Spleen (tissue), 11 donors: ENCODE measurements around the gene NACAD. TPM values are rescaled to one million over a fixed set of nuclear protein-coding genes. Genes with fewer than 3 reads are reported as not detected.

Experiments
- DNase-seq: peaks from one replicate; pipeline ENCODE4 v3.0.0-alpha.2; 2020
- H3K27ac ChIP-seq, 8 donors: fragments of 200-600 bp; sonication (generic) in 7 of 8; 1 replicate in 4 of 8; 2 replicates in 4 of 8; pipeline versions ENCODE4 v1.5.0 to v1.8.0; 2016 to 2021; ENCODE audit warnings: inconsistent platforms in 4 of 8, mild to moderate bottlenecking in 4 of 8, moderate library complexity in 1 of 8
- H3K27me3 ChIP-seq, 7 donors: fragments of 200-600 bp; sonication (generic) in 6 of 7; replicated peaks in 1 of 7; 1 replicate in 4 of 7; 2 replicates in 3 of 7; pipeline versions ENCODE4 v1.5.0 to v1.8.0; 2016 to 2021; ENCODE audit warnings: inconsistent platforms in 3 of 7, mild to moderate bottlenecking in 1 of 7
- H3K36me3 ChIP-seq, 6 donors: fragments of 200-600 bp; sonication (generic) in 5 of 6; 1 replicate in 4 of 6; 2 replicates in 2 of 6; pipeline versions ENCODE4 v1.5.0 to v1.8.0; 2016 to 2021; ENCODE audit warnings: inconsistent platforms in 2 of 6
- H3K4me1 ChIP-seq, 6 donors: fragments of 200-600 bp; sonication (generic) in 5 of 6; 1 replicate in 3 of 6; 2 replicates in 3 of 6; pipeline versions ENCODE4 v1.5.0 to v1.8.0; 2016 to 2021; ENCODE audit warnings: inconsistent platforms in 3 of 6
- H3K4me3 ChIP-seq, 8 donors: fragments of 200-600 bp; sonication (generic) in 7 of 8; 1 replicate in 4 of 8; 2 replicates in 4 of 8; pipeline versions ENCODE4 v1.5.0 to v1.8.0; 2016 to 2021; ENCODE audit warnings: inconsistent platforms in 4 of 8, mild to moderate bottlenecking in 4 of 8, moderate library complexity in 2 of 8
- H3K9me3 ChIP-seq, 8 donors: fragments of 200-600 bp; sonication (generic) in 7 of 8; 1 replicate in 4 of 8; 2 replicates in 4 of 8; pipeline versions ENCODE4 v1.5.0 to v1.8.0; 2016 to 2021; ENCODE audit warnings: inconsistent platforms in 4 of 8
- POLR2A ChIP-seq, 3 donors: fragments of 450-650 bp; IDR thresholded peaks; one replicate each; pipeline ENCODE4 v1.5.1; 2017; ENCODE audit warnings: antibody characterized with exemption in 3 of 3, mild to moderate bottlenecking in 1 of 3
- POLR2AphosphoS5 ChIP-seq, 3 donors: sonication (generic); formaldehyde crosslinking; IDR thresholded peaks; one replicate each; pipeline ENCODE4 v1.5.1; 2017; ENCODE audit warnings: antibody characterized with exemption in 3 of 3
- WGBS, 5 donors: extraction: QIAGEN DNeasy Blood & Tissue Kit in 3 of 5; methylation state at CpG; one replicate each; pipeline versions ENCODE4 v1.1.5 to v1.1.7; 2013 to 2018; 5-methylcytosine and 5-hydroxymethylcytosine counted together
- intact Hi-C: fragments of 100-400 bp; cut with DNase I; formaldehyde crosslinking; loops from one replicate; pipeline ENCODE4 v1.15.0; 2023; ENCODE audit warnings: low total_unique reads
- polyA plus RNA-seq, 3 donors: library from polyadenylated mRNA; stranded (reverse); fragments of 200-250 nt; gene quantifications; one replicate each; pipeline ENCODE4 v1.2.1, GENCODE V29; 2013
- total RNA-seq, 7 donors: library from RNA; depleted of rRNA in 3 of 7; stranded (reverse); fragments of >200 nt in 3 of 7; fragmentation: NEBNext Ultra II Directional in 4 of 7; extraction: Animal tissue kit (Norgen Biotek cat#: 25700) in 4 of 7; gene quantifications; one replicate each; pipeline versions ENCODE4 v1.1.0 to v1.2.1, GENCODE V29; 2016 to 2021
- TF ChIP-seq, protein P1 (sequence below), 11 experiments: fragments of 200-600 bp in 7 of 11; fragments of 450-650 bp in 4 of 11; sonication (generic) in 4 of 11; IDR thresholded peaks in 8 of 11; conservative IDR thresholded peaks in 3 of 11; 1 replicate in 7 of 11; 2 replicates in 4 of 11; pipeline versions ENCODE4 v1.4.0 to v1.8.0; 2016 to 2021; ENCODE audit warnings: antibody characterized with exemption in 11 of 11, inconsistent platforms in 4 of 11, mild to moderate bottlenecking in 1 of 11
- donor health status: healthy with polysubstance abuse.
- donor health status: DM: no; HTN: no; CAD: no; lungs with moderate emphysema.
- donor health status: DM: no; HTN: no; CAD: no.
- donor health status: Bipolar disorder and iron deficiency.
- donor health status: healthy.
- donor health status: DM: no; HTN: no; CAD: no.
- donor health status: DM: yes; HTN: yes; CAD: no.

NACAD gene
- total and polyA plus RNA-seq, 10 donors, result 0.30 to 6.2 (median 1.7) TPM

DNA sequence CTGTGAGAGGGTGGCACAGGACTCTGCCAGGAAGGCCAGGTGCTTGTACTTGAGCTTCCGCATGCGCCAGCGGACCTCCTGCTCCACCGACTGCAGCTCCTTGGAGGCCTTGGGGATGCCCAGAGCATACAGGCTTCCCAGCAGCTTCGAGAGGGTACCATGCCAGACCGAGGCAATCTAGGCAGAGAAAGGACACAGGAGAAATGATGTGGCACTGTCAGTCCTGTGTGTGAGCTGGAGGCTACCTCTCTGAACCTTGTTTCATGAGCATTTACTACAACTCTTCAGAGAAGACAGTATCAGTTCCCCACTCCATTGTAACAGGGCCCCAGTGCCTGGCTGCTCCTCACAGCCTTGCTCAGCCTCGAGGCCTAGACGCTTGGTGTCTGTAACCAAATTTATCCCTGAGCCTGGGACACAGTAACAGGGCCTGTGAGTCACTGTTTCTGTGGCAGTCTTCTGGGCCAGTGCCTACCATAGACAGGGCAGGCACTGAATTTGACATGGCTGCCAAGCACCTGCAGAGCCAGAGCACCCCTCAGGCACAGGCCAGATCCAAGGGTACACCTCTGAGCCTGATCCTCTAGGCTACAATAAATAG, 16.9 kb upstream of the NACAD start:
- DNase-seq, result no peak
- peaks cover 26 to 60% (median 44%) of the 10 kb centered on the region in 6 donors for H3K4me1 ChIP-seq
- H3K4me3 ChIP-seq, result no peak overlapping the region
- TF ChIP-seq POLR2AphosphoS5 (IDR thresholded peaks at IDR 0.05), result no peak
- TF ChIP-seq, protein P1, sequence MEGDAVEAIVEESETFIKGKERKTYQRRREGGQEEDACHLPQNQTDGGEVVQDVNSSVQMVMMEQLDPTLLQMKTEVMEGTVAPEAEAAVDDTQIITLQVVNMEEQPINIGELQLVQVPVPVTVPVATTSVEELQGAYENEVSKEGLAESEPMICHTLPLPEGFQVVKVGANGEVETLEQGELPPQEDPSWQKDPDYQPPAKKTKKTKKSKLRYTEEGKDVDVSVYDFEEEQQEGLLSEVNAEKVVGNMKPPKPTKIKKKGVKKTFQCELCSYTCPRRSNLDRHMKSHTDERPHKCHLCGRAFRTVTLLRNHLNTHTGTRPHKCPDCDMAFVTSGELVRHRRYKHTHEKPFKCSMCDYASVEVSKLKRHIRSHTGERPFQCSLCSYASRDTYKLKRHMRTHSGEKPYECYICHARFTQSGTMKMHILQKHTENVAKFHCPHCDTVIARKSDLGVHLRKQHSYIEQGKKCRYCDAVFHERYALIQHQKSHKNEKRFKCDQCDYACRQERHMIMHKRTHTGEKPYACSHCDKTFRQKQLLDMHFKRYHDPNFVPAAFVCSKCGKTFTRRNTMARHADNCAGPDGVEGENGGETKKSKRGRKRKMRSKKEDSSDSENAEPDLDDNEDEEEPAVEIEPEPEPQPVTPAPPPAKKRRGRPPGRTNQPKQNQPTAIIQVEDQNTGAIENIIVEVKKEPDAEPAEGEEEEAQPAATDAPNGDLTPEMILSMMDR (IDR thresholded peaks at IDR 0.05 in 8 of 11, conservative IDR thresholded peaks at IDR 0.05 in 3 of 11), result no peak
- whole genome bisulfite sequencing, 5 donors, result 90 to 95% (median 93%) methylated on average over 6 to 8 of the region's 8 CpGs
- peaks cover 32 to 90% (median 85%) of the 10 kb centered on the region in 6 donors for H3K36me3 ChIP-seq
- H3K27ac ChIP-seq, result no peak overlapping the region
- intact Hi-C loops, result no loop called here
- H3K9me3 ChIP-seq, result no peaks in the 10 kb centered on the region
- no peaks in the 10 kb centered on the region for H3K27me3 ChIP-seq

DNA sequence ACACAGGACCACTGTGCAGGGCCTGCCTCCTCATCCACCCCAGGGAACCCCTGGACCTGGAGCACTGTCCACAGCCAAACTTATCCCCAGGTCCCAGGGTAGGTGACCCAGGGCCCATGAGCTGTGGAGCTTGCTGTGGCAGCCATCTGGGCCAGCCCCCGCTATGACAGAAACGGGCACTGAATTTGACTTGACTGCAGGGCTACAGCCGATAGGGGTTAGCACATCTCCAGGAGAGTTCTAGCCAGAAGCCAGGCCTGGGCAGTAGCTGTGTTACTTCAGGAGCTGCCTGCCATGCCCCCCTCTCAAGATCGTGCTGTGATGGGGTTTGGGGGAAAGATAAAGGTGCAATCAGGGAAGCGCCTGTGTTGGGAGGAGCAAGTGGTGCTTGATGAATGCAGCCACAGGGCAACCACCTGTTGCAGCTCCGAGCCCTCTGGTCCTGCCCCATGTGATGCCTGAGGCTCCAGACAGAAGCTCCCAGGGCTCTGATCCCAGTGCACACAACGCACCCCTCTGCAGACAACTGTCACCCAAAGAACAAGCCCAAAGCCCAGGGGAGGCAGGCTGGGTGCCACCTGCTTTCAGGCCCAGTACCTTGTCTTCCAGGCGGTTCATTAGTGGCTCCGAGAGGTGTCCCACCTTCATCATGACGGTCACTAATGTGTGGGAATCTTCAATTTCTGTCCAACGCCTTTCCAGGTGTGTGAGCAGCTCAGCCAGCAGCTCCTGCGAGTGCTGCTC, 16.2 kb upstream of the NACAD start:
- Histone ChIP-seq H3K9me3 (no peaks in the 10 kb centered on the region), H3K27me3 (no peaks in the 10 kb centered on the region), H3K27ac (no peak overlapping the region), H3K4me3 (no peak overlapping the region), H3K36me3 (peaks cover 32 to 97% (median 92%) of the 10 kb centered on the region in 6 donors), H3K4me1 (peaks cover 19 to 54% (median 37%) of the 10 kb centered on the region in 6 donors)
- 94 to 98% (median 97%) methylated on average over 9 to 12 of the region's 12 CpGs for WGBS, 5 donors
- TF ChIP-seq POLR2AphosphoS5 (IDR thresholded peaks at IDR 0.05) (no peak), POLR2A (IDR thresholded peaks at IDR 0.05) (no peak)
- DNase-seq, result no peak
- intact Hi-C loops, result no loop called here

DNA sequence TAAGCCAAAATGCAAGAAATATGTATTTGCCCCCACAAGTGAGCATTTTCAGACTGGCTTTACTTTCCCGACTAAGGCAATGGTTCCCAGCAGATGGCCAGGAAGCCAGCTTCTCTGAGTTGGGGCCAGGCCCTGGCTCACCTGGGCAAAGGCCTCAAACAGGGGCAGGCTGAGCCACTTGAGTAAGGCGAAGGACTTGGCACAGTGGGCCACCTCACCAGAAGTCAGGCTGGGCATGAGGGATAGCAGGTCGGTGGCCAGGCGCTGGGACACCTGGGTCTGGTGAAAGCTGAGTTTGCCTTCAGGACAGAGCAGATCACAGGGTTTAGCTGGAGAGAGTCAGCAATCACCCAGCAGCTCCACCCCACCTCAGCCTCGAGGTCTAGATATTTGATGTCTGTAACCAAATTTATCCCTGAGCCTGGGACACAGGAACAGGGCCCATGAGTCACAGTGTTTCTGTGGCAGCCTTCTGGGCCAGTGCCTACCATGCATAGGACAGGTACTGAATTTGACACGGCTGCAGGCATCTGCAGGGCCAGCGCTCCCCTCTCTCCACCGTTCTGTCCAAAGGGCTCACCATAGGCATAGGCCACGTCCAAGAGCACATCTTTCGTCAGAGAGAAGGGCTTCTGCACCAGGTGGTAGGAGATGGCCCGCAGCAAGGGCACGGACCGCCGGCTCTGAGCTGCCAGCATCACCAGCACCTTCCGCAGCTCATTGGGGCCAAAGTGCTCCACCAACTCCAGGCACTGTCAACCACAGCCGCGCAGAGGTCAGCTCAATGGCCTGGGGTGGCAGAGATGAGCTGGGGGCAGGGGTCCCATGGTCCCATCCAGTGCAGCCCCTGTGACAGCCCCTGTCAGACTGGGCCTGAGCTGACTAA, 15.4 kb upstream of the NACAD start:
- 88 to 97% (median 94%) methylated on average over 5 to 17 of the region's 17 CpGs for WGBS, 5 donors
- intact Hi-C loops, result no loop called here

More for the DNA sequence above, 15.4 kb upstream of the NACAD start:
- H3K36me3 ChIP-seq, result peaks cover 32 to 100% (median 99%) of the 10 kb centered on the region in 6 donors
- no peak for DNase-seq
- peak in 1 of 3 donors; percentile 17 for TF ChIP-seq POLR2AphosphoS5 (IDR thresholded peaks at IDR 0.05)
- TF ChIP-seq, protein P1 (IDR thresholded peaks at IDR 0.05 in 8 of 11, conservative IDR thresholded peaks at IDR 0.05 in 3 of 11), result no peak
- TF ChIP-seq POLR2A (IDR thresholded peaks at IDR 0.05), result no peak
- no peaks in the 10 kb centered on the region for H3K27me3 ChIP-seq
- peaks cover 18 to 46% (median 30%) of the 10 kb centered on the region in 6 donors for H3K4me1 ChIP-seq
- no peaks in the 10 kb centered on the region for H3K9me3 ChIP-seq
- no peak overlapping the region for H3K4me3 ChIP-seq
- H3K27ac ChIP-seq, result no peak overlapping the region
